NAMALWA (cell line): ENCODE data around the gene TSC22D1.

Experiments
- DNase-seq: peaks from one replicate; pipeline ENCODE4 v3.0.0-alpha.2; 2015; ENCODE audit warnings: low spot score

The TSC22D1 gene

GRCh38 chr13:44425815-44426078 is 150.4 kb downstream of the TSC22D1 start:
- no peak for DNase-seq

GRCh38 chr13:44425041-44425814 is 150.9 kb downstream of the TSC22D1 start:
- no peak for DNase-seq

- DNase-seq: no peak
These were observed 152.3 kb downstream of the TSC22D1 start for GRCh38 chr13:44423824-44424223.

GRCh38 chr13:44422755-44423643 is 153.1 kb downstream of the TSC22D1 start:
- DNase-seq: no peak

GRCh38 chr13:44421853-44422525 is 154.1 kb downstream of the TSC22D1 start:
- no peak for DNase-seq

GRCh38 chr13:44420376-44421220 is 155.5 kb downstream of the TSC22D1 start:
- DNase-seq: no peak

- DNase-seq: no peak
These were observed 158.3 kb downstream of the TSC22D1 start for GRCh38 chr13:44417876-44418275.

GRCh38 chr13:44417446-44417845 is 158.7 kb downstream of the TSC22D1 start:
- DNase-seq: no peak

GRCh38 chr13:44416744-44417143 is 159.4 kb downstream of the TSC22D1 start:
- no peak for DNase-seq

- no peak for DNase-seq
These were observed 159.8 kb downstream of the TSC22D1 start for GRCh38 chr13:44416301-44416700.

GRCh38 chr13:44415815-44416214 is 160.3 kb downstream of the TSC22D1 start:
- no peak for DNase-seq

GRCh38 chr13:44414716-44415115 is 161.4 kb downstream of the TSC22D1 start:
- no peak for DNase-seq

GRCh38 chr13:44413095-44413494 is 163.0 kb downstream of the TSC22D1 start:
- no peak for DNase-seq

GRCh38 chr13:44412346-44412935 is 163.7 kb downstream of the TSC22D1 start:
- DNase-seq: no peak

- DNase-seq: no peak
These were observed 164.3 kb downstream of the TSC22D1 start for GRCh38 chr13:44411841-44412240.

- DNase-seq: peak; percentile 28
These were observed 165.7 kb downstream of the TSC22D1 start for GRCh38 chr13:44410328-44410859.

- no peak for DNase-seq
These were observed 166.5 kb downstream of the TSC22D1 start for GRCh38 chr13:44409595-44409994.

GRCh38 chr13:44407891-44408290 is 168.2 kb downstream of the TSC22D1 start:
- no peak for DNase-seq

GRCh38 chr13:44407379-44407778 is 168.8 kb downstream of the TSC22D1 start:
- DNase-seq: no peak

GRCh38 chr13:44406617-44407016 is 169.5 kb downstream of the TSC22D1 start:
- no peak for DNase-seq
